Common myeloid progenitor, CD34-positive (primary cell): Measurements from ENCODE around the gene SERPINB7. TPM values are rescaled to one million over a fixed set of nuclear protein-coding genes. Genes with fewer than 3 reads are reported as not detected.

Experiments used
- CTCF ChIA-PET: fragments of 350-600 bp; sonication (Branson Sonifier 250); formaldehyde crosslinking; loops from one replicate; lab custom pipeline; 2021; ENCODE audit warnings: antibody characterized with exemption; lab: Charles Lee
- POLR2A ChIA-PET: fragments of 350-600 bp; sonication (Branson Sonifier 250); formaldehyde crosslinking; loops from one replicate; lab custom pipeline; 2021; ENCODE audit warnings: antibody characterized with exemption; lab: Charles Lee
- DNase-seq, 3 donors: peaks; one replicate each; pipeline versions ENCODE4 v3.0.0 to v3.0.0-alpha.2; 2013
- H3K27ac ChIP-seq, 2 experiments: 1 replicate in 1 of 2; 2 replicates in 1 of 2; pipeline ENCODE4 v1.7.0; 2013; ENCODE audit warnings: inconsistent platforms in 2 of 2, low read length in 2 of 2, mild to moderate bottlenecking in 2 of 2, low read depth in 1 of 2, moderate library complexity in 1 of 2; ENCODE audit not compliant: severe bottlenecking in 2 of 2, insufficient read depth in 1 of 2, poor library complexity in 1 of 2
- H3K27me3 ChIP-seq, 5 experiments: replicated peaks in 2 of 5; 1 replicate in 3 of 5; 2 replicates in 2 of 5; pipeline versions ENCODE4 v1.6.1 to v1.7.0; 2013; ENCODE audit warnings: low read length in 4 of 5, mild to moderate bottlenecking in 2 of 5, moderate library complexity in 2 of 5, inconsistent platforms in 1 of 5; ENCODE audit not compliant: insufficient read depth in 5 of 5, control insufficient read depth in 4 of 5
- H3K36me3 ChIP-seq, 4 experiments: 1 replicate in 2 of 4; 2 replicates in 2 of 4; pipeline versions ENCODE4 v1.6.1 to v1.7.0; 2013; ENCODE audit warnings: low read length in 3 of 4, control low read depth in 1 of 4, mild to moderate bottlenecking in 1 of 4; ENCODE audit not compliant: control insufficient read depth in 4 of 4, insufficient read depth in 4 of 4
- H3K4me1 ChIP-seq, 4 experiments: 1 replicate in 3 of 4; 2 replicates in 1 of 4; pipeline versions ENCODE4 v1.6.1 to v1.7.1; 2013; ENCODE audit warnings: low read length in 3 of 4, mild to moderate bottlenecking in 3 of 4, control low read depth in 1 of 4, inconsistent platforms in 1 of 4, moderate library complexity in 1 of 4; ENCODE audit not compliant: control insufficient read depth in 4 of 4, insufficient read depth in 4 of 4; ENCODE audit errors: control extremely low read depth in 1 of 4
- H3K4me3 ChIP-seq, 7 experiments: 1 replicate in 4 of 7; 2 replicates in 3 of 7; pipeline versions ENCODE4 v1.5.1 to v1.7.0; 2013; ENCODE audit warnings: mild to moderate bottlenecking in 7 of 7, low read length in 6 of 7, moderate library complexity in 6 of 7, inconsistent platforms in 2 of 7, low read depth in 2 of 7, control low read depth in 1 of 7; ENCODE audit not compliant: insufficient read depth in 4 of 7, control insufficient read depth in 1 of 7; ENCODE audit errors: extremely low read depth in 1 of 7
- H3K9me3 ChIP-seq, 5 experiments: 1 replicate in 4 of 5; 2 replicates in 1 of 5; pipeline versions ENCODE4 v1.6.1 to v1.7.1; 2013; ENCODE audit warnings: low read length in 4 of 5, mild to moderate bottlenecking in 2 of 5, inconsistent platforms in 1 of 5, low read depth in 1 of 5, moderate library complexity in 1 of 5; ENCODE audit not compliant: control insufficient read depth in 4 of 5, insufficient read depth in 2 of 5; ENCODE audit errors: control extremely low read depth in 1 of 5
- WGBS: methylation state at CpG from one replicate; pipeline ENCODE4 v1.1.5; 2013; ENCODE audit not compliant: insufficient coverage; 5-methylcytosine and 5-hydroxymethylcytosine counted together
- polyA plus RNA-seq: library from polyadenylated mRNA; unstranded; fragments of 120-200 nt; gene quantifications from one replicate; pipeline ENCODE4 v1.2.1, GENCODE V29; 2013

Gene SERPINB7
- not detected for polyA plus RNA-seq

GRCh38 chr18:63775166-63775730 lies at the start of gene SERPINB7:
SERPINB7 (plus strand) TSS chr18:63775418; CDS start chr18:63782373, 6,955 bp downstream.
- Histone ChIP-seq H3K36me3 (no peaks in the 10 kb centered on the region), H3K27me3 (peaks cover 0 to 4% (median 2%) of the 10 kb centered on the region in 5 experiments), H3K9me3 (no peaks in the 10 kb centered on the region), H3K4me3 (no peak within 1 kb of the TSS), H3K27ac (no peak within 1 kb of the TSS), H3K4me1 (no peaks in the 10 kb centered on the region)
- ChIA-PET POLR2A (no interaction called here), CTCF (no interaction called here)
- DNase-seq: no peak
- no CpG with 5 or more reads among the region's 2 CpGs for WGBS

GRCh38 chr18:63725682-63726480 lies 49.3 kb upstream of the SERPINB7 start:
- DNase-seq: no peak
- H3K27me3 ChIP-seq: peaks cover 0 to 3% (median 0%) of the 10 kb centered on the region in 5 experiments
- H3K4me3 ChIP-seq: no peak overlapping the region
- no peaks in the 10 kb centered on the region for H3K4me1 ChIP-seq
- H3K27ac ChIP-seq: no peak overlapping the region
- CTCF ChIA-PET: no interaction called here
- H3K9me3 ChIP-seq: no peaks in the 10 kb centered on the region
- 82% methylated on average over 3 of the region's 3 CpGs for WGBS
- POLR2A ChIA-PET: no interaction called here
- no peaks in the 10 kb centered on the region for H3K36me3 ChIP-seq

GRCh38 chr18:63730773-63731172 lies 44.4 kb upstream of the SERPINB7 start:
- Histone ChIP-seq H3K36me3 (no peaks in the 10 kb centered on the region), H3K27ac (no peak overlapping the region), H3K27me3 (peaks cover 0 to 2% (median 0%) of the 10 kb centered on the region in 5 experiments), H3K9me3 (peaks cover 0 to 3% (median 0%) of the 10 kb centered on the region in 5 experiments), H3K4me3 (no peak overlapping the region), H3K4me1 (no peaks in the 10 kb centered on the region)
- WGBS: 94% methylated on average over 3 of the region's 5 CpGs
- CTCF ChIA-PET: interaction anchor here (0.9 kb wide), 1 partner anchor 27 kb away, joined by 3 read pairs; no protein-coding TSS in a partner anchor
- DNase-seq: no peak
- POLR2A ChIA-PET: no interaction called here

GRCh38 chr18:63731215-63731614 lies 44.0 kb upstream of the SERPINB7 start:
- Histone ChIP-seq H3K9me3 (peaks cover 0 to 3% (median 0%) of the 10 kb centered on the region in 5 experiments), H3K36me3 (no peaks in the 10 kb centered on the region), H3K27me3 (peaks cover 0 to 2% (median 0%) of the 10 kb centered on the region in 5 experiments), H3K4me1 (no peaks in the 10 kb centered on the region), H3K27ac (no peak overlapping the region), H3K4me3 (no peak overlapping the region)
- ChIA-PET POLR2A (no interaction called here), CTCF (interaction anchor here (0.9 kb wide), 1 partner anchor 27 kb away, joined by 3 read pairs; no protein-coding TSS in a partner anchor)
- WGBS: 94% methylated on average over 3 of the region's 3 CpGs
- DNase-seq: no peak

GRCh38 chr18:63736876-63737275 lies 38.3 kb upstream of the SERPINB7 start:
- ChIA-PET POLR2A (no interaction called here), CTCF (no interaction called here)
- no peak overlapping the region for H3K4me3 ChIP-seq
- H3K27ac ChIP-seq: no peak overlapping the region
- no peaks in the 10 kb centered on the region for H3K36me3 ChIP-seq
- peaks cover 0 to 3% (median 0%) of the 10 kb centered on the region in 5 experiments for H3K9me3 ChIP-seq
- peaks cover 0 to 2% (median 0%) of the 10 kb centered on the region in 5 experiments for H3K27me3 ChIP-seq
- no peak for DNase-seq
- no peaks in the 10 kb centered on the region for H3K4me1 ChIP-seq

- WGBS: 94% methylated on average over 2 of the region's 4 CpGs
Observed at GRCh38 chr18:63741769-63742168, 33.4 kb upstream of the SERPINB7 start.

GRCh38 chr18:63747006-63747405 lies 28.2 kb upstream of the SERPINB7 start:
- Histone ChIP-seq H3K9me3 (no peaks in the 10 kb centered on the region), H3K4me1 (no peaks in the 10 kb centered on the region), H3K27me3 (no peaks in the 10 kb centered on the region), H3K4me3 (no peak overlapping the region), H3K36me3 (no peaks in the 10 kb centered on the region), H3K27ac (no peak overlapping the region)
- DNase-seq: no peak
- no CpG with 5 or more reads among the region's 2 CpGs for WGBS
- ChIA-PET CTCF (no interaction called here), POLR2A (no interaction called here)

More at GRCh38 chr18:63741769-63742168, 33.4 kb upstream of the SERPINB7 start:
- Histone ChIP-seq H3K27ac (no peak overlapping the region), H3K4me3 (no peak overlapping the region), H3K9me3 (no peaks in the 10 kb centered on the region), H3K36me3 (no peaks in the 10 kb centered on the region), H3K27me3 (peaks cover 0 to 2% (median 0%) of the 10 kb centered on the region in 5 experiments), H3K4me1 (no peaks in the 10 kb centered on the region)
- peak in 1 of 3 donors; percentile 1 for DNase-seq
- CTCF ChIA-PET: interaction anchor here (0.6 kb wide), 1 partner anchor 230 kb away, joined by 3 read pairs; no protein-coding TSS in a partner anchor
- POLR2A ChIA-PET: no interaction called here
